Measurements from ENCODE around the gene SLC25A26. TPM values are rescaled to one million over a fixed set of nuclear protein-coding genes. Genes with fewer than 3 reads are reported as not detected.

The SLC25A26 gene
- total RNA-seq, 1 donor from 2014 or later: 13.1 TPM

GRCh38 chr3:66426135-66426534, 205.3 kb downstream of the SLC25A26 start:
- H3K9me3 Mint-ChIP-seq (ENCODE audit: low read depth): no peaks in the 10 kb centered on the region
- H3K27me3 Mint-ChIP-seq (ENCODE audit: low read depth): no peaks in the 10 kb centered on the region
- no peak overlapping the region for H3K27ac Mint-ChIP-seq (ENCODE audit: unreplicated experiment)
- H3K36me3 Mint-ChIP-seq (ENCODE audit: low read depth): peaks cover 14% of the 10 kb centered on the region
- H3K4me1 Mint-ChIP-seq (ENCODE audit: low read depth): peaks cover 80% of the 10 kb centered on the region
- no peak for DNase-seq (ENCODE audit: low spot score)
- TF ChIP-seq CTCF (IDR thresholded peaks at IDR 0.05): no peak
- no peak overlapping the region for H3K4me3 Mint-ChIP-seq (ENCODE audit: unreplicated experiment)

- Mint-ChIP-seq H3K27me3 (ENCODE audit: low read depth) (no peaks in the 10 kb centered on the region), H3K36me3 (ENCODE audit: low read depth) (peaks cover 13% of the 10 kb centered on the region), H3K4me1 (ENCODE audit: low read depth) (peaks cover 86% of the 10 kb centered on the region), H3K9me3 (ENCODE audit: low read depth) (no peaks in the 10 kb centered on the region), H3K4me3 (ENCODE audit: unreplicated experiment) (no peak overlapping the region), H3K27ac (ENCODE audit: unreplicated experiment) (peak overlapping the region; percentile 55)
- no peak for TF ChIP-seq CTCF (IDR thresholded peaks at IDR 0.05)
- no peak for DNase-seq (ENCODE audit: low spot score)
Measured at GRCh38 chr3:66427352-66427751, 206.6 kb downstream of the SLC25A26 start.

- Mint-ChIP-seq H3K4me1 (ENCODE audit: low read depth) (peaks cover 87% of the 10 kb centered on the region), H3K27ac (ENCODE audit: unreplicated experiment) (peak overlapping the region; percentile 96), H3K27me3 (ENCODE audit: low read depth) (no peaks in the 10 kb centered on the region), H3K4me3 (ENCODE audit: unreplicated experiment) (peak overlapping the region; percentile 20), H3K36me3 (ENCODE audit: low read depth) (peaks cover 9% of the 10 kb centered on the region), H3K9me3 (ENCODE audit: low read depth) (no peaks in the 10 kb centered on the region)
- no peak for TF ChIP-seq CTCF (IDR thresholded peaks at IDR 0.05)
- DNase-seq (ENCODE audit: low spot score): no peak
Measured at GRCh38 chr3:66427951-66428474, 207.2 kb downstream of the SLC25A26 start.

Other genes with a start within 250 kb of the SLC25A26 start
- 18.7 to 19.3 TPM (median 18.9 TPM) in 3 replicates for gene MAGI1, start 182.1 kb upstream of the SLC25A26 start, total RNA-seq